Hematopoietic multipotent progenitor cell (in vitro differentiated cells): ENCODE measurements around the gene MCEE. TPM values are rescaled to one million over a fixed set of nuclear protein-coding genes. Genes with fewer than 3 reads are reported as not detected.

ENCODE experiments used
- small RNA-seq: library from RNA; depleted of rRNA; stranded (forward); fragments of <200 nt; gene quantifications from one replicate; pipeline ENCODE3, GENCODE V24; 2012
- total RNA-seq: library from RNA; depleted of rRNA; stranded (reverse); fragments of >200 nt; gene quantifications from one replicate; pipeline ENCODE4 v1.2.3, GENCODE V29; 2012

MCEE gene
- total RNA-seq, 1 donor, result 8.6 TPM

Small RNAs within 50 kb of the gene (small RNA-seq; reads per million reads assigned to genes)
- not detected for gene AC007881.1

Other genes starting within 250 kb of the MCEE start
- not detected for gene VAX2, start 229.7 kb downstream of the MCEE start, total RNA-seq
- gene ATP6V1B1, start 194.3 kb downstream of the MCEE start, total RNA-seq, result not detected
- 1.9 TPM for gene ANKRD53, start 151.6 kb downstream of the MCEE start, total RNA-seq
- gene TEX261, start 135.4 kb downstream of the MCEE start, total RNA-seq, result 18.9 TPM
- 58.7 TPM for gene NAGK, start 61.6 kb downstream of the MCEE start, total RNA-seq
- 3.5 TPM for gene MPHOSPH10, start 405 bp upstream of the MCEE start, total RNA-seq
- gene PAIP2B, start 96.9 kb upstream of the MCEE start, total RNA-seq, result 2.4 TPM
- 83.7 TPM for gene ZNF638, start 201.6 kb upstream of the MCEE start, total RNA-seq